GM19240 (cell line): ENCODE measurements around the gene LRRC4C.

ENCODE experiments used
- DNase-seq: peaks from one replicate; pipeline ENCODE4 v3.0.0; 2011; ENCODE audit warnings: low spot score; ENCODE audit not compliant: insufficient read length

Gene LRRC4C

DNA sequence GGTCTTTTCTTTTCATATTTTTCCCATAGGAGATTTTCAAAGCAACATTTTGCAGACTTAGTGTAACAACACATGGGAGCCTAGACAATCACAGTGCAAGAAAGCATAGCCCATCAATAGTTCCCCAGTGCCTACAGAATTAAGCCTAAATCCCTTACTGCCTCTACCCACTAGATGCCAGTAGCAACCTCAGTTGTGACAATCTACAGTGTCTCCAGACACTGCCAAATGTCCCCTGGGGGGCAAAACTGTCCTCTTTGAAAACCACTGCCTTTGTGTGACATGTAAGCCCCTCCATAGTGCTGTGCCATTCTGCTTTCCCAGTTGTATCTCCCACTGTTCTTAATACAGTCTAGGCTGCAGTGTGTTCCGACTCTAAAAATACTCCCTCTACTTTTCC is 1329.0 kb downstream of the LRRC4C start:
- no peak for DNase-seq

DNA sequence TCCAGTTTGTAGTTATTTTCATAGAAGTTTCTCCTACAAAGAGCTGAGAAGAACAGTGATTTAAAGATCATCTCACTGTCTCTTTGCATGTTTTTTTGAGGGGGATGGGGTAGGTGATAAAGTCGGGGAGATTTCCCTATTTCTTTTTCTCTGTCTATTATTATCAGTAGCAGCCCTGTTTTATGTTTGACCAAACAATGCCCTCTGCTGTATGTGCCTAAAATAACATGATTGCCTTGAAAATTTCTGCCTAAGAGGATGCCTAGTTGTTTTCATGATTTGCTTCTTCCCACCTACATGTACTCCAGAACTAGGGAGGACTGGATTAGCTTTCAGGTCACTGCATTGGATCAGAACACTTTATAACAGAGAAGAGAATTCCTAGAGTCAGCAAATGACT is 1330.2 kb downstream of the LRRC4C start:
- DNase-seq, result no peak

DNA sequence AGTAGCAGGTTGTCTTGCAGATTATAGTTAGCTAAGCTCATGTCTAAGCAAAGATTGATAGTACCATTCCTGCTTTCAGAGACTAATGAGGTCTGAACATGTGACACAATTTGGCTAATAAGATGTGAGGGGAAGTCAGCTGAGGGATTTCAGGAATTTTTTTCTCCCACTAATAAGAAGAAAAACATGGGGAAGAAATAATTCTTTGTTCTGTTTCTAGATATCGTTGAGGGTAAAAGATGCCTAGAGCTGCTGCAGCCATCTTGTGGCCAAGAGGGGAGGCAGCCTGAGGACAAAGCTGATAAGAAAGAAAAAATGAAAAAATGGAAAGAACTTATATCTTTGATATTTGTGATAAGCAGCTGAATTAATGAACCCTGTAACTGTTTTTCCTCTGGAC is 1334.4 kb downstream of the LRRC4C start:
- DNase-seq, result no peak

GRCh38 chr11:40119661-40120060 is 1339.8 kb downstream of the LRRC4C start:
- no peak for DNase-seq

- no peak for DNase-seq
Measured at GRCh38 chr11:40118780-40119179, 1340.7 kb downstream of the LRRC4C start.

DNA sequence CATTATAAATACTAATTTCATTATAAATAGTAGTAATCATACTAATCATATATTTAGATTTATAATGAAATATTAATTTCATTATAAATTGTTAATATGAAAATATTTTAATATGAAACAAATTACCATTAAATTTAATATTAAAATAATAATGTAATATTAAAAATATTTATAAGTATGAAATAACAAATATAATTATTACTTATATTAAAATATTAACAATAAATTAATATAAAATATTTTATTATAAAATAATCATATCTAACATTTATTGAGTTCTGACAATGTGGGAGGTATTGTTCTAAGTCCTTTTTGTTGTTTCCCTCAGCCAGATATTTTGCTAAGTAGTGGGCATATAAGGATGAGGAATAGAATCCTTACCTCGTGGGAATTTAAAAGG is 1341.4 kb downstream of the LRRC4C start:
- DNase-seq, result no peak

DNA sequence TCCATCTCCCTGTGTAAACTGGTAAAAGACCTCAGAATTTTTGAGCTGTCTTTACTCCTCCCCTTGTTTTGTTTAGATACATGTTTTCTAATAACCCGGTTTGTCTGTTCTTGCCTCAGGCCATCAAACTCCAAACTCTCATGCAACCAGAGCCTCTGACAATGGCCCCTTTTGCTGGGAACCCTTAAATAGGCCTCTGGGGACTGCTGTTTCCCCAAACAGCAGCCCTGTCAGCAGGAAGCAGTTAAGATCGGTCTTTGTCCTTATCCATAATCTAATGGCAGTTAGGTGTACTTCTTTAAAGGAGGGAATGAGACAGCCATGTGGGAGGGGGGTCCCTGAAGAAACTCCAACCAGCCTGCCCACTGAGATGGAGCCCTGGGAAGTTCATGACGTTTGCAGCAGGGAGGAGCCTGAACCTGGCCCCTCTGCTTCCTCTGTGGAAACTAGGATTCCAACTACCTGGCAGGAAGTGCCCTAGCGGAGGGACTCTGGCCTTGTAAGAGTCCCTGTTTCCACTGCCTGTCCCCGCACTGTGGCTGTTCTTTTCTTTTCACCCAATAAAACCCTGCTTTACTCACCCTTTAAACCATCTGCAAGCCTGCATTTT is 1354.4 kb downstream of the LRRC4C start:
- DNase-seq, result no peak

- DNase-seq, result no peak
Measured at GRCh38 chr11:40100781-40101180, 1358.7 kb downstream of the LRRC4C start.

DNA sequence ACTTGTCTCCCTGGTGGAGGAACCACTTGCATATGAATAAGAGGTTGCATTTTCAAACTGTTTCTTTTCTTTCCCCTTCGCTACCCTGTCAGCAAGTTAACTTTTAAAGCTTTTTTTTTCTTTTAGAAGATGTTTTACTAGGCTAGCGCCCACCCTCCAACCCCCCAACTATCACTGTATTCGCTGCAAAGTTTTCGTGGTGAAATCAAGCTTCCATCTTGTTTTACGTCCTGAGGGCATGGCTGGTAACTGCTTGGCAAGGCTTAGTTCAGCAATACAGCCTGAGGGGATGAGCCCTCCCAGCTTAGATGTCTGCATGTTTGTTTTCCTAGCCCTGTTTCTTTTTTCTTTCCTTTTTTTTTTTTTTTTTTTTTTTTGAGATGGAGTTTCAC is 1359.3 kb downstream of the LRRC4C start:
- no peak for DNase-seq

GRCh38 chr11:40099426-40100161 is 1359.9 kb downstream of the LRRC4C start:
- DNase-seq, result no peak

DNA sequence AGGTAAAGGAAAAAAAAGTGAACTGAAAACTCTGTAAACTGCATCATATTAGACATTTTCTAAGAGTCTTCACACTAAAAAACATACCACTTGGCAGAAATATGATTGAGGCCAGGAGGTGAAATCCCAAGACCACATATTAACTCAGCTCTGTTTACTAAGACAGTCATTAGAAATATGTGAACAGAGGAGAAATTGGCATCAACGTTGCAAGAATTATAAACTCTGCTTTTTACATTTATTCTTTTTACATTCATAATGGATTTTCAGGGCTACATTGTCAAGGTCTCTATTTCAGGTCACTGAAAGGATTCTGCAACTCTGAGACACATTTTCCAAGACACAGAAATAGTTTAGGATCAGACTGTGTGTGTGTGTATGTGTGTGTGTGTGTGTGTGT is 1364.0 kb downstream of the LRRC4C start:
- no peak for DNase-seq

- DNase-seq, result no peak
Measured at GRCh38 chr11:40094954-40095353, 1364.5 kb downstream of the LRRC4C start.

GRCh38 chr11:40080434-40080833 is 1379.0 kb downstream of the LRRC4C start:
- no peak for DNase-seq
